GM12872 (cell line): Measurements from ENCODE around the gene HSD17B2.

Source experiments
- CTCF ChIP-seq: IDR thresholded peaks from 3 replicates; pipeline ENCODE4 v1.5.1; 2011; ENCODE audit warnings: low read depth, mild to moderate bottlenecking, low read length, moderate library complexity; ENCODE audit not compliant: insufficient read depth

HSD17B2 gene

GRCh38 chr16:82034981-82035612, at the start of gene HSD17B2:
TSS of gene HSD17B2 (plus strand) at chr16:82035253. CDS start at chr16:82035425, 172 bp downstream.
- TF ChIP-seq CTCF = no peak

- TF ChIP-seq CTCF = no peak
Measured at GRCh38 chr16:81987121-81987520, 47.9 kb upstream of the HSD17B2 start.

GRCh38 chr16:81987706-81988105, 47.3 kb upstream of the HSD17B2 start:
- no peak for TF ChIP-seq CTCF

- no peak for TF ChIP-seq CTCF
Measured at GRCh38 chr16:81992859-81993258, 42.2 kb upstream of the HSD17B2 start.

- TF ChIP-seq CTCF = peak; percentile 46
Measured at GRCh38 chr16:81994485-81994884, 40.6 kb upstream of the HSD17B2 start.

- no peak for TF ChIP-seq CTCF
Measured at GRCh38 chr16:81995651-81996050, 39.4 kb upstream of the HSD17B2 start.

- no peak; the same call in 2 of the 3 replicates for TF ChIP-seq CTCF
Measured at GRCh38 chr16:81996664-81997509, 38.2 kb upstream of the HSD17B2 start.
